HCT116 (cell line): ENCODE measurements around the gene RSRC1.

ENCODE experiments used
- CEBPB ChIP-seq: IDR thresholded peaks from 2 replicates; pipeline ENCODE4 v1.6.1; 2012; ENCODE audit warnings: low read depth
- JUND ChIP-seq: IDR thresholded peaks from 2 replicates; pipeline ENCODE4 v1.6.1; 2012
- POLR2A ChIP-seq: IDR thresholded peaks from 2 replicates; pipeline ENCODE4 v1.7.0; 2011; ENCODE audit warnings: borderline replicate concordance; ENCODE audit not compliant: insufficient read depth, insufficient read length; ENCODE audit errors: extremely low read depth
- SP1 ChIP-seq: IDR thresholded peaks from 2 replicates; pipeline ENCODE4 v1.6.1; 2012; ENCODE audit warnings: low read depth
- TF ChIP-seq, protein P1 (sequence below): IDR thresholded peaks from 2 replicates; pipeline ENCODE4 v1.6.1; 2012
- TF ChIP-seq, protein P2 (sequence below), 3 experiments: fragments of 200-600 bp in 1 of 3; sonication (generic) in 1 of 3; IDR thresholded peaks in 2 of 3; conservative IDR thresholded peaks in 1 of 3; 2 replicates each; pipeline ENCODE4 v1.5.1; 2012 to 2017; ENCODE audit warnings: low read depth in 2 of 3, low read length in 2 of 3, antibody characterized with exemption in 1 of 3, borderline replicate concordance in 1 of 3, control low read depth in 1 of 3, mild to moderate bottlenecking in 1 of 3, mixed read lengths in 1 of 3, mixed run types in 1 of 3, moderate library complexity in 1 of 3; ENCODE audit not compliant: insufficient read depth in 1 of 3
- TF ChIP-seq, protein P3 (sequence below): IDR thresholded peaks from 2 replicates; pipeline ENCODE4 v1.6.1; 2012

DNA sequence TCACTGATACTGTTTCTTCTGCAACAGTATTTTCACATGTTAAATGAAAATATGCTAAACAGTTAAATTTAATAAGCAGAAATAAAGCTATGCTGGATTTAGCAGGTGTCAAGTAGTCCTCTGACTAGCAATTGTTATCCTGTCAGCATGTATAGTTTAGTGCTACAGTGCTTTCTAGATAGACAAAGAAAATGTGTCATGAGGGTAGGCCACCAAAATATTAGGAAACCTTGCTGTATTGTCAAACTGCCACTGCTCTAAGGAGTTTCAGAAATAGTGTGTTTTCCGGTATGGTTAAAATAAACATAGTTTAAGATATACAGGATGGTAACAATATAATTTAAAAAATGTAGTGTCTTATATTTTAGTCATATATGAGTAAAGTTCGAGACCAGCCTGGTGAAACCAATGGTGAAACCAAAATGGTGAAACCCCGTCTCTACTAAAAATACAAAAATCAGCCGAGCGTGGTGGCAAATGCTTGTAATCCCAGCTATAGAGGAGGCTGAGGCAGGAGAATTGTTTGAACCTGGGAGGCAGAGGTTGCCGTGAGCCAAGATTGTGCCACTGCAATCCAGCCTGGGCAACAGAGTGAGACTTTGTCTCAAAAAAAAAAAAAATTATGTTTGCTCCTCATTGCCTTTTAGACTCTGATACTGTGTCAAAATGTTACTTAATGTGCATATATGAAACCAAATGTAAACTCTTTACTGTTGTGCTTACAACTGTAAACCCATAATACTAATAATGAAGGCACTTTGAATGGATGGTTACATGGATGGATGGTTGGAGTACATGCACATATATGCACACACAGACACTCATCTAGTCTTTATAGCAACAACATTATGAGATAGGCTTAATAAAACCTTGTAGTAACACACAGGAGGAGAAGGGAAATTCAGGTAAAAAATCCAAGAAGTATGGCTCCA is 204.8 kb downstream of the RSRC1 start:
- TF ChIP-seq, protein P1, sequence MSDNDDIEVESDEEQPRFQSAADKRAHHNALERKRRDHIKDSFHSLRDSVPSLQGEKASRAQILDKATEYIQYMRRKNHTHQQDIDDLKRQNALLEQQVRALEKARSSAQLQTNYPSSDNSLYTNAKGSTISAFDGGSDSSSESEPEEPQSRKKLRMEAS, result no peak
- TF ChIP-seq, protein P2, sequence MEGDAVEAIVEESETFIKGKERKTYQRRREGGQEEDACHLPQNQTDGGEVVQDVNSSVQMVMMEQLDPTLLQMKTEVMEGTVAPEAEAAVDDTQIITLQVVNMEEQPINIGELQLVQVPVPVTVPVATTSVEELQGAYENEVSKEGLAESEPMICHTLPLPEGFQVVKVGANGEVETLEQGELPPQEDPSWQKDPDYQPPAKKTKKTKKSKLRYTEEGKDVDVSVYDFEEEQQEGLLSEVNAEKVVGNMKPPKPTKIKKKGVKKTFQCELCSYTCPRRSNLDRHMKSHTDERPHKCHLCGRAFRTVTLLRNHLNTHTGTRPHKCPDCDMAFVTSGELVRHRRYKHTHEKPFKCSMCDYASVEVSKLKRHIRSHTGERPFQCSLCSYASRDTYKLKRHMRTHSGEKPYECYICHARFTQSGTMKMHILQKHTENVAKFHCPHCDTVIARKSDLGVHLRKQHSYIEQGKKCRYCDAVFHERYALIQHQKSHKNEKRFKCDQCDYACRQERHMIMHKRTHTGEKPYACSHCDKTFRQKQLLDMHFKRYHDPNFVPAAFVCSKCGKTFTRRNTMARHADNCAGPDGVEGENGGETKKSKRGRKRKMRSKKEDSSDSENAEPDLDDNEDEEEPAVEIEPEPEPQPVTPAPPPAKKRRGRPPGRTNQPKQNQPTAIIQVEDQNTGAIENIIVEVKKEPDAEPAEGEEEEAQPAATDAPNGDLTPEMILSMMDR (IDR thresholded peaks at IDR 0.05 in 2 of 3, conservative IDR thresholded peaks at IDR 0.05 in 1 of 3; ENCODE audit: borderline replicate concordance in 1 of 3, insufficient read depth in 1 of 3, low read depth in 2 of 3, low read length in 2 of 3), result no peak
- no peak for TF ChIP-seq JUND
- TF ChIP-seq CEBPB, result no peak
- no peak for TF ChIP-seq POLR2A
- TF ChIP-seq, protein P3, sequence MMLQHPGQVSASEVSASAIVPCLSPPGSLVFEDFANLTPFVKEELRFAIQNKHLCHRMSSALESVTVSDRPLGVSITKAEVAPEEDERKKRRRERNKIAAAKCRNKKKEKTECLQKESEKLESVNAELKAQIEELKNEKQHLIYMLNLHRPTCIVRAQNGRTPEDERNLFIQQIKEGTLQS, result no peak
- no peak for TF ChIP-seq SP1
